Fibroblast of skin of right biceps (primary cell): ENCODE data around the gene EVA1A.

Experiments used
- DNase-seq: peaks from one replicate; pipeline ENCODE4 v3.0.0-alpha.2; 2013

EVA1A gene

GRCh38 chr2:75562513-75562864 is 1.8 kb upstream of the EVA1A start:
- peak; percentile 36 for DNase-seq

DNA sequence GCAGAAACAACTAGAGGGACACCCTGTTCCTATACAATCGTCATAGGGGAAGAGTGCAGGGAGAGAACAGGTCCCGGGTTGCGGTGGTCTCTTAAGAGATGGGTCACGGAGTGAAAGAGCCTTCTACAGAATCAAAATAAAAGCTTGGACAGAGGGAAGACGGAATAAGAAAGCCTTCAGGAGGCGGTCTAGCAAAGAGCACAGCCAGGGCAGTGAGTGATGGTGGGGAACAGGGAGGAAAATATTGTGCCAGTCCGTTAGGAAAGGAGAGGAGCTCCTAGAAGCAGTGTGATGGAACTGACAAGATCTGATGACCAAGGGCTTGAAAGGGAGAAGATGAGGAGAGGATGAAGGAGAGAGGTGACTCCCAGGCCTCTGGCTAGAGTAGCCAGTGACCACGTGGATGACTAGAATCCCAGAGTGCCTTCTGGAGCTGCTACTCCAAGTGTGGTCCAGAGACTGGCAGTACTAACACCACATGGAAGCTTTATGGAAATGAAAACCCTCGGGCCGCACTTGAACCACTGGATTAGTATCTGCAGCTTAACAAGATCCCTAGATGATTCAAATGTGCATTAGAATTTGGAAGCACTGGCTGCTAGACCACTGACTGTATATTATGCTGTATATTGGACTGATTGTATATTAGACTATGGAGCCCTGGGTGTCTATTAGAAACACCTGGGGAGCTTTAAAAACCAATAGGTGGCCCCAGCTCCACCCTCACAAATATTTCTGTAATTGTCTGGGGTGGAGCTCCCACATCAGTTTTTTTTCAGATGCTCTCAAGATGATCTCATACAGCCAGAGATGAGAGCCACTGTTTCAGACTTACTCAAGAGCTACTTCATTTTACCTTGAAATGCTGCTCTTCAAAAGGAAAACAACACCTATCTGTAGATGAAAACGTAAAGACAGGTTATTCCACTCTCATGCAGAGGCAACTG is 1.1 kb upstream of the EVA1A start:
- peak; percentile 49 for DNase-seq

GRCh38 chr2:75560022-75560767 is 544 bp downstream of the EVA1A start:
- DNase-seq = peak; percentile 40

GRCh38 chr2:75559680-75560021 is 1.1 kb downstream of the EVA1A start:
- DNase-seq = no peak

DNA sequence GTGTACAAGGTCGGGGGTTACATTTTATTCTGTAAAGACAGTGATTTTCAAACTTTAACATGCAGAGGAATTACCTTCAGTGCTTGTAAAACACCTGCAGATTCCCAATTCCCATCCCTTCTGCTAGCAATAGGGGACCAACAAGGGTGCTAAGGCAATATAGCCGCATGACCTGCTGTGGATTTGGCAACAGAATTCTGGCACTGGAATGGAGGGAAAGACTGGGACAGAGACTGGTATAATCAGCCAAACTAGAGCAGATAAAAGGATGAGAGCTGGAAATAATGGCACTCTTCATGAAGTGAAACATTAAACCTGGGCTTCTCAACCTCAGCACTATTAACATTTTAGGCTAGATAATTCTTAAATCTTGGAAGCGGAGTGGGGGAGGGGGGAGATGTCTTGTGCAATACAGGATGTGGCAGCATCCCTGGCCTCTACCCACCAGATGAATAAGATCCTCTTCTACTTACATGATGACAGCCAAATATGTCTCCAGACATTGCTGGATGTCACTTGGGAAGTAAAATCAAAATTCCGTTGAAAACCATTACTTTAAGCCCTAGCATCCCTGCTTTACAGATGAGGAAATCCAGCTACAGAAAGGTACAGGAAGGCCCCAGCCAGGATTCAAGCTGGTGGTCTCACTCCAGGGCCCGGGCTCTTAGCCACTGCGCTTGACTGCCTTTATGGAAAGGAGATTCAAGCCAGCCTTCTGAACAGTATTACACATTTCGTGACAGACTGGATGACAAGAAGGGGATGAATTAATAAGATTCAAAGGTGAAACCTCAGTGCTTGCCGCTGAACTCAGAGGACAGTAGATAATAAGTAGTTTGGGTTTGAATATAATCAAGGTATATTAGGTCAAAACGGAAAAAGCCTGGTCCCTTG is 1.7 kb downstream of the EVA1A start:
- peak; percentile 88 for DNase-seq

DNA sequence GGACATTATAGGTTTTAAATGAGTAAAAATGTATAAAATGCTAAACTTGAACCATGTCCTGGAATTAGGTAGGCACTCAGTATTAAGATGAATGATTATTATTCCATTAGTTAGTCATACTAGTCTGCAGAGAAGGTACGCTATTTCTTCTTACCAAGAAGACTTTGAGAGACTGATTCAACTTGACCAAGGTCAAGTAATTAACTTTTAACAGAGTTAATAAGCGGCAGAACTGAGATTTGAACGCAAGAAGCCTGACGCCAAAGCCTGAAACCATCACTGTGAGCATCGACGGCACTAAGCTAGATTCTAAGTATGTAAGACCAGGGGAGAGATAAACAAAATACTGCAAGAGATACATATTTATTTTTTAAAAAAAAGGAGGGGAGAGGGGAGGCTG is 2.6 kb downstream of the EVA1A start:
- no peak for DNase-seq

DNA sequence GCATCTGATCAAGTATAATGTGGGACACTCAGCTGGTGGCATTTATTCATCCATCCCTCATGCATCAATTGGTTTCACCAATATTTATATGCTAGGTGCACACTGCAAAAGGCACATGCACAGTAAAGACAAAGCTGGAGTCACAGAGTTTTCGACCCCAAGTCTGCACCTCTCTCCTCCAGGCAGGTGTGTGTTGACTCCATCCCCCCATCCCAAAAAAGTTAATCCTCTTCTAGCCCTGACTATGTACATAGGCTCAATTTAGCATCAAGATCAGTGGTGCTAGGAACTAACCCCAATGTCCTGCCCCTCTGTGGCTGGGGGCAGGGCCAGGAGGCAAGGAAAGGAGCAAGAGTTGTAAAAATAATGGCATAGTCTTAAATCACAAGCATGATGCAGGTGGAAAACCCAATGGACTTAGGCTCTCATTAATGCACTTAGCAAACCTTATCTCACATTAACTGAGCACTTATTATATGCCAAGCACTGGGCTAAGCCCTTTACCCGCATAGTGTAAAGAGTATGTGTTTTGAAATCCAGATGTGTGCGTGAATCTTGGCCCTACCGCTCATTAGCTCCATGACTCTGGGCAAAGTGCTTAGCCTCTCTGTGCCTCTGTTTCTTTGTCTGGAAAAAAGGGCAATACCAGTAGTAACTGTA is 3.1 kb downstream of the EVA1A start:
- no peak for DNase-seq

DNA sequence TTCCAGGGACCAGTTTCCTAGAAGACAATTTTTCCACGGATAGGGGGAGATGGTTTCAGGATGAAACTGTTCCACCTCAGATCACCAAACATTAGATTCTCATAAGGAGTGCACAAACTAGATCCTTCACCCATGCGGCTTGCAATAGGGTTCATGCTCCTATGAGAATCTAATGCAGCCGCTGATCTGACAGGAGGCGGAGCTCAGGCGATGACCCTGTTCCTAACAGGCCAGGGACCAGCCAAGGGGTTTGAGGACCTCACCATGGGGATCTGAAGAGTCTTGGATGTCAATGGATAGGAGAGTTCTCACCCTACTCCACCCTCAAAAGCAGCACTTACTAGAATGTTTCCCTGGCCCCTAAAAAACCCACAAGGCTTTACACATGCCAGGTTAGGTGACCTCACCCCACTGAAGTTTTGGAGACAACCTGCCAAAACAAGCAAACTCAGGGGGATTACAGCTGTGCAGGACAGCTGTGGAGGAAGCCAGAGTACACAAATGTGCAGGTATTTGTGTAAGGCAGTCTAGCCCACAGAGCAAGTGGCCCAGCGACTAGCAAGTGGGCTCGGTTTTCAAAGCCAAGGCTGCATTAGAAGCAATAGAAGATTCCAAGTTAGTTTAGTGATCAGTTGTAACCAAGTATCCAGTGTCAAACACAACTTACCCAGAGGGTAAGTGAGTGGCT is 3.9 kb downstream of the EVA1A start:
- DNase-seq = no peak

DNA sequence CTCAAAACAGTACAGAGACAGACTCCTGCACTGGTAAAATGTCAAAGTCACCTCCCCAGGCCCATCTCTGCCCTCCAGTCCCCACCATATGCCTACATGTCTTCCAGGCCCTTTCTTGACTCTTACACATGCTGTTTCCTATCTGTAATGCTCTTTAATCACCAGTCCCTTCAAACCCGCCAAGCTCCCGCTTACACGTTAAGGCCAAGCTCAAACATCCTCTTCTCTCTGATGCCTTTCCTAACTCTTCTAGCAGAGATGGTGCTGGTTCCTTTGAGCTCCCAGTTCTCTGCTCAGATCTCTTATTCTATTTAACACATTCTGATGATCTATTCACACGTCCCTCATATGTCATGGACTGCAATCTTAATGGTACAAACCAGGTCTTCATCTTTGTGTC is 5.0 kb downstream of the EVA1A start:
- no peak for DNase-seq

- DNase-seq = no peak
These were observed 6.7 kb downstream of the EVA1A start for GRCh38 chr2:75553935-75554531.

DNA sequence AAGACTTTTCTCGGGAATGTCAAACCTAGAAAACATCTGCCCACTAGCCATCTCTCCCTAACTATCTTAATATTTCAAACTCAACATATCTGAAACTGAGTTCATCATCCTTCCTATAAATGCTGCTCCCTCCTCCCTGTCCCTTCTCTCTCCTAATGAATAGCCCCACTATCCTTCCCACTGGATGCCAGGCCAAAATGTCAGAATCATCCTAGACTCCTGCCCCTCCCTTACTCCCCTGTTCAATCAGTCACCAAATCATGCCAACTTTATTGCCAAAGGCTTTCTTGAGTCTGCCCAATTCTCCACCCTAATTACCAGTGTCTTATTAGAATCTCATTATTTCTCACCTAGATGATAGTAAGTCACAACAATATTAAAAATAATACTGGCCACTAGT is 8.5 kb downstream of the EVA1A start:
- no peak for DNase-seq

GRCh38 chr2:75551434-75551833 is 9.3 kb downstream of the EVA1A start:
- DNase-seq = no peak

DNA sequence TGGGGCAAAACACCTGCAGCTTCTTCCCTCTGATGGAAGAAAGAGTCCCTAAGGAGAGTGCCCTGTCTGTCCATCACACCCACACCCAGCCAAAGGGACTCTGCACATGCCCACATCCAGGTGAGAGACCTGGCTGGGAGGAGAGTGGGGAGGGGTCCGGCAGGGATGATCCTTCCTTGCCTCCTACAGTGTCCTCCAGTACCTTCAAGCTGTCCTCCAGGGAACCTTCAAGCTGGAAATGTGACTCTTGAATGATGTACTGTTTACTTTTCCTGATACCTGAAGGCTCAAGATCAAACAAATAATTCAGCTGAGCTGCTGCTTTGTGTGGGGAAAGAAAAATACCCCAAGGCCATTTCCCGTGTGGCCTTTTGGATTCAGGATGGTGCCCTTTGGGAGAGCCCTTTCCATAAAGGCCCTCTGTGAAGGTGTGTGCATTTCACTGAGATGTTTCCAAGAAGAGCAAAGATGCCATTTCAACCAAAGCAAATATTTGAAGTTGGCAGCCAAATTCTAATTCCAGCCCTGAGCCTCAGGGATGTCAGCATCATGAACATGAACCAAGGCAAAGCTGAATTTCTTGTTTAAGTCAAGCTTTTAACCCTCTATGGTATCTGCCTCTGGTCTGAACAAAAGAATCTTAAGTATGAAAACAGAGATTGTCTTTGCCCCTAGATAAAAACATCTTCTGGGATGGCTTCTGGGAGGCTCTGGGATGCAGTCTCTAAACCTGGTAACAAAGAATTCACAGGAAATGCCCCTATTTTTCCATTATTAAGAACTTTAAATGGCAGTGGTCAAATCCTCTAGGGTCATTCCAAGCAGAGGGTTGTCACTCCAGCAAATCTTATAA is 11.1 kb downstream of the EVA1A start:
- DNase-seq = no peak

DNA sequence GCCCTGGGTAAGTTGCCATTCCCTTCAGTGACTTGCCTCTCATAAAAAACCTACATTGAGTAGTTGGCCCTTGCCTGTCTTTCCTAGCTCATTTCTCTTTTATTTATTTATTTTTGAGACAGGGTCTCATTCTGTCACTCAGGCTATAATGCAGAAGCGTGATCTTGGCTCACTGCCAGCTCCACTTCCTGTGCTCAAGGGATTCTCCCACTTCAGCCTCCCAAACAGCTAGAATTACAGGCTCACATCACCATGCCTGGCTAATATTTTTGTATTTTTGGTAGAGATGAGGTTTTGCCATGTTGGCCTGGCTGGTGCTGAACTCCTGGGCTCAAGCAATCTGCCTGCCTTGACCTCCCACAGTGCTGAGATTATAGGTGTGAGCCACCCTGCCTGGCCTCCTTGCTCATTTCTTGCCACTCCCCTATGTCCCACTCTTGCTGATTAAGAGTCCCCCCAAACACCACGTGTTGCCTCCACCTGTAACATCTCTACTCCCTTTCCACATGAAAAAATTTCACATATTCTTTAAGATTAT is 12.6 kb downstream of the EVA1A start:
- DNase-seq = peak; percentile 30

- peak; percentile 55 for DNase-seq
These were observed 13.2 kb downstream of the EVA1A start for GRCh38 chr2:75547345-75548035.

GRCh38 chr2:75545922-75546321 is 14.8 kb downstream of the EVA1A start:
- no peak for DNase-seq

- DNase-seq = no peak
These were observed 15.4 kb downstream of the EVA1A start for GRCh38 chr2:75545387-75545786.

DNA sequence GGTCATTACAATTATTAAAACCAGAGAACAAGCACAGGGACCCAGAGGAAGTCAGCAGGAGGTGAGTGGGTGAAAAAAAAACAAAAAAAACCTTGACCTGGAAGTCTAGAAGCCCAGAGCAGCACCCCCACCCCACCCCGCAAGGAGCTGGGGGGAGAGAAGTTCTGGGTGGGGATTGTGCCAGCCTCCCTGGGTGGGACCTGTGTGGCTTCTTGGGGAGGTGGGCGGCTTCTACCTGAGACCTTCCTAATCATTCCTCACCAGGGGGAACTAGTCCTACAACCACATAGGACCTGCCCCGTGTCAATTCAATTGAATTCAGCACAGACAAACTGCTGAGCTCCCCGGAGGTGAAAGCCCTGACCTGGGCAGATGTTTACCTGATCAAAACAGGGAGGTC is 17.3 kb downstream of the EVA1A start:
- no peak for DNase-seq

GRCh38 chr2:75541430-75541829 is 19.3 kb downstream of the EVA1A start:
- no peak for DNase-seq

DNA sequence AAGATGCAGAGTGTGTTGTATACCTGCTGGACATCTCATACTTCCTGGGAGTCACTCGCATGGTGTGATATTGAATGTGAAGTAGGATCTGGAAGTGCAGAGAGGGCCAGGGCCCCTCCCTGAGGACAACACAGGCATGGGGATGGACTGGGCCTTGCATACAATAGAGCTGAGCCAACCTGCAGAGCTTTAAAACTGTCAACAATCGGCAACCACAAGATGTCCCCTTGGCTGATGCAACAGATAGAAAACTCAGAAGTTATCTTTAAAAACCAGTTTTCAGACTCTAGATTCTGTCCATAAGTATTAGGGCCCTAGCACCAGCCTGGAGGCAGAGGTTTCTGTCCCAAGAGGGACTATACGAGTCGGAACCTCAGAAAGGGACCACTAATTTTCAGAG is 19.7 kb downstream of the EVA1A start:
- DNase-seq = peak; percentile 51
